HepG2 (cell line): ENCODE measurements around the gene PDGFA.

ENCODE experiments used
- ZNF274 ChIP-seq: sonication (generic); formaldehyde crosslinking; IDR thresholded peaks from 2 replicates; pipeline ENCODE4 v1.5.1; 2020; ENCODE audit warnings: mild to moderate bottlenecking, missing genetic modification reagents
- ZNF75D ChIP-seq: sonication (generic); formaldehyde crosslinking; IDR thresholded peaks from 2 replicates; pipeline ENCODE4 v1.8.1; 2023; ENCODE audit warnings: missing genetic modification reagents, mild to moderate bottlenecking, borderline replicate concordance

DNA sequence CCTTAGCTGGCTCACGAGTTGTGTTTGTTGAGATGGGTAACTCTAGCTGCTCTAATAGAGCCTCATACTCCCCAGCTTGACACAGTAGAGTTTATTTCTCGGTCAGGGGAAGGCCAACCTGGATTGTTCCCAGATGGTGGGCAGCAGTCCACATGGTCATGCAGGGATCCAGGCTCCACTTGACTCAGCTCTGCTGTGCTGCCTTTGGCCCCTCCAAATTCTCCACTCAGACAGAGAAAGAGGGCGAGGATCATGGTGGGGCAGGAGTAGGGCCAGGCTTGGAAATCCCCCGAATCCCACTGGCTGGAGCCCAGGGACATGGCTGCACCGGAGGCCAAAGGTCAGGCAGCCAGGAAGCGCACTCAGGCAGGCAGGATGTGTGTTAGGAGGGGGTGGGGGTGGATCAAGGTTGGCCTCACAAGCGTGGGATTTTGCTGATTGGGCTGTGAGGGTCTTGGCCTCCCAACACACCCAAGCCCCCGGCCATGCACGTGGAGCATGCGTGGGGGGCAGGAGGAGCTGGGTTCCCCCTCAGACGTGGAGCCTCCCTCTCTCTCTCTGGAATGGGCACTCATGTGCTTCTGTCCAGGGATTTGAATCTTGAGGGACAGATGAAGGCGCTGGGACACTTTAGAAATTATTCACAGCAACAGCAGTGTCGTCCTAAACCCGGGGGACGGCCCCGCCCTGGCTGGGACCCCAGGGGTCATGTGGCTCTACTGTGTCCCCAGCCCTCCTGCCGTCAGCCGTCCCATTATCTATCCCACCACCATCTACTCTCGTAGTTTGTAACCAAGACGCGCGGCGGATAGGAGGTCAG is 44.8 kb downstream of the PDGFA start:
- TF ChIP-seq ZNF274 (CRISPR knock-in tag) (no peak), ZNF75D (no peak)
